ENCODE results near the gene ASIC2. TPM values are rescaled to one million over a fixed set of nuclear protein-coding genes. Genes with fewer than 3 reads are reported as not detected.

The ASIC2 gene
- 1 to 10 TPM in 1 of 3 donors, under 1 TPM in 2; 0.84 to 4.6 (median 0.98) TPM for total RNA-seq
- long read RNA-seq, donor 1, partial matches to known transcripts, result 0 of 1 reads
- long read RNA-seq, donor 1, other reads (novel, unspliced or antisense), result 1 of 1 reads
- long read RNA-seq, donor 2, partial matches to known transcripts, result 0 of 2 reads
- long read RNA-seq, donor 2, other reads (novel, unspliced or antisense), result 2 of 2 reads

DNA sequence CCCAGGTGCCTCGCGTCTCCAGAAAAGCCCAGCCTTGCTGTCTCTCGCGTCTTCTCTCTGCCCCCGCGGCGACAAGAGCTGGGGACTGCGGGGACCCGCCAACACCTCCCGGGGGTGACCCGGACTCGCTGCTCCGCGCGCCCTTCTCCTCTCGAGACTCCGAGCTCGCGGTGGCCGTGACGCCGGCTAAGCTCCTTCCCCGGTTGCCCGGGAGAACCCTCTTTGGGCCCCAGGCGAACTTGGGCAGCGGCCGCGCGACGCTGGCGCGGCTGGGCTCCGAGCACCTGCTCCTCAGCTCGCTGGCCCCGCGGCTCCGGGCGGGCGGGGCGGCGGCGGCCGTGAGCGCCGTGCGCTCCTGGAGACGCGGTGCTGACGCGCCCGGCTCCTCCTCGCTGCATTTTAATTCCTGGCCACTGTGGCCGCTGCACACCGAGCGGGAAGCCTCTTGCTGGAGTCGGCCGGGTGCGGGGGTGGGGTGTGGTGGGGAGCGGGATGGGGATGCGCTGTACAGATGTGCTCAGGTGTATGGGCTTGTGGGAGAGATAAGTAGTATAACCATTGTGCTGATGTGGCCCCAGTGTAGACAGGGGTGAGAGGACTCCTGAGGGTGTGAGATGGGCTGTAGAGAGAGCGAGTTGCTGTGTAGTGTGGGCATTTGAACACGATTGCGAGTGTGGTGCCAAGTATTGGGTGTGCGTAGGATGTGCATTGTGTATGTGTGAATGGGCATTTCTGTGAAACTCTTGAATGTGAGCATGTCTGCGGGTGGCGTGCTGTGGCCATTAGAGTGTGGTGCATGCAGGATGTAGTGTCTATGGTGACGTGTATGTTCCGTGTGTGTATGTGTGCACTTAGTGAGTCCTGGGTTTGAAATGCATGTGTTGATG, at the start of gene ASIC2:
Gene ASIC2 (minus strand): TSS at position 315 of the 887 bp plus-strand sequence.
- peak; percentile 86 for ATAC-seq
- peak; percentile 48 to 72 (median 64) for DNase-seq

DNA sequence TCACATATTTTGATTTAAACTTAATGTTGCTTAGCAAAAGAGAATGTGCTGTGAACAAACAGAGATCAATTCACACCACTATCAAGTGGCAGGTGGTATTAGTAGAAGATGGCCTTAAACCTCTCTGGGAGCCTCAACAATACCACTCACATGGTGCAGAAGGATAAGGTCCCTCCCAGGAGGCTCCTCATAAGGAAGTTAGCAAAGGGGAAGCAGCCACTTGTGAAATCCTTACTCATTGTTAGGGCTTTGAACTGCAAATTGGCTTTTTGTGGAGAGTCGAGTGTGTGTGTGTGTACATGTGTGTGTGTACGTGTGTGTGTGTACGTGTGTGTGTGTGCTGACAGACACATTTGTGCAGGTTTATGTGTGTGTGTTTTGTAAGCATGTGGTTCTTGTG, 48.9 kb upstream of the ASIC2 start:
- no peak for DNase-seq
- no peaks in the 10 kb centered on the region for H3K9me3 ChIP-seq
- H3K4me1 ChIP-seq (ENCODE audit: low read depth), result no peaks in the 10 kb centered on the region

More for the DNA sequence above, at the start of gene ASIC2:
- intact Hi-C loops (cut with DNase I, micrococcal nuclease), result loop anchor here in 1 of 2 donors (10.0 kb wide), 1 partner anchor 232 kb away; no protein-coding TSS in a partner anchor
- H3K4me1 ChIP-seq (ENCODE audit: low read depth), result peaks cover 9% of the 10 kb centered on the region
- H3K36me3 ChIP-seq (ENCODE audit: low read depth), result no peaks in the 10 kb centered on the region
- TF ChIP-seq, protein P1, sequence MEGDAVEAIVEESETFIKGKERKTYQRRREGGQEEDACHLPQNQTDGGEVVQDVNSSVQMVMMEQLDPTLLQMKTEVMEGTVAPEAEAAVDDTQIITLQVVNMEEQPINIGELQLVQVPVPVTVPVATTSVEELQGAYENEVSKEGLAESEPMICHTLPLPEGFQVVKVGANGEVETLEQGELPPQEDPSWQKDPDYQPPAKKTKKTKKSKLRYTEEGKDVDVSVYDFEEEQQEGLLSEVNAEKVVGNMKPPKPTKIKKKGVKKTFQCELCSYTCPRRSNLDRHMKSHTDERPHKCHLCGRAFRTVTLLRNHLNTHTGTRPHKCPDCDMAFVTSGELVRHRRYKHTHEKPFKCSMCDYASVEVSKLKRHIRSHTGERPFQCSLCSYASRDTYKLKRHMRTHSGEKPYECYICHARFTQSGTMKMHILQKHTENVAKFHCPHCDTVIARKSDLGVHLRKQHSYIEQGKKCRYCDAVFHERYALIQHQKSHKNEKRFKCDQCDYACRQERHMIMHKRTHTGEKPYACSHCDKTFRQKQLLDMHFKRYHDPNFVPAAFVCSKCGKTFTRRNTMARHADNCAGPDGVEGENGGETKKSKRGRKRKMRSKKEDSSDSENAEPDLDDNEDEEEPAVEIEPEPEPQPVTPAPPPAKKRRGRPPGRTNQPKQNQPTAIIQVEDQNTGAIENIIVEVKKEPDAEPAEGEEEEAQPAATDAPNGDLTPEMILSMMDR (IDR thresholded peaks at IDR 0.05), result no peak
- H3K4me3 ChIP-seq, result peak within 1 kb of the TSS; percentile 3
- H3K9me3 ChIP-seq, result no peaks in the 10 kb centered on the region

DNA sequence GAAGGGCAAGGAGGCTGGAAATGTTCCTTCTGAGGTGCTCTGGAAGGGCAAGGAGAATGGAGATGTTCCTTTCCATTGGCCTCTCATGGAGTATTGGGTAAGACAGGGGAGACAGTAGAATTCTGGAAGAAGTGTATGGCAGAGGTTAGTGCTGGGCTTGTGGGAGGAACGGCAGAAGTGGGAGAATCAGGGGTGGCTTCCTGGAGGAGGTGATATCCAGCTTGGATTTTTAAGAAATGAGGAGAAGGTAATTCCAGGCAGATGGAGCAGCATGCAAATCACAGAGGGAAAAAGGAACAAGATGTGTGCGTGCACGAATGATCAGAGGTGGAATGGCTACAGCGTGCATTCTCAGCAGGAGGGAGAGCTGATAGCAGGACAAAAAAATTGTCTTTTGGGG, 45.1 kb upstream of the ASIC2 start:
- DNase-seq (no peak), ATAC-seq (no peak)
- no peak overlapping the region for H3K4me3 ChIP-seq
- TF ChIP-seq, protein P1 (IDR thresholded peaks at IDR 0.05), result no peak
- H3K9me3 ChIP-seq, result no peaks in the 10 kb centered on the region
- H3K4me1 ChIP-seq (ENCODE audit: low read depth), result no peaks in the 10 kb centered on the region
- H3K36me3 ChIP-seq (ENCODE audit: low read depth), result no peaks in the 10 kb centered on the region
- intact Hi-C loops (cut with DNase I, micrococcal nuclease), result no loop called here

More for the DNA sequence above, 48.9 kb upstream of the ASIC2 start:
- intact Hi-C loops (cut with DNase I, micrococcal nuclease), result no loop called here
- TF ChIP-seq, protein P1 (IDR thresholded peaks at IDR 0.05), result no peak
- Histone ChIP-seq H3K4me3 (no peak overlapping the region), H3K36me3 (ENCODE audit: low read depth) (no peaks in the 10 kb centered on the region)
- no peak for ATAC-seq

DNA sequence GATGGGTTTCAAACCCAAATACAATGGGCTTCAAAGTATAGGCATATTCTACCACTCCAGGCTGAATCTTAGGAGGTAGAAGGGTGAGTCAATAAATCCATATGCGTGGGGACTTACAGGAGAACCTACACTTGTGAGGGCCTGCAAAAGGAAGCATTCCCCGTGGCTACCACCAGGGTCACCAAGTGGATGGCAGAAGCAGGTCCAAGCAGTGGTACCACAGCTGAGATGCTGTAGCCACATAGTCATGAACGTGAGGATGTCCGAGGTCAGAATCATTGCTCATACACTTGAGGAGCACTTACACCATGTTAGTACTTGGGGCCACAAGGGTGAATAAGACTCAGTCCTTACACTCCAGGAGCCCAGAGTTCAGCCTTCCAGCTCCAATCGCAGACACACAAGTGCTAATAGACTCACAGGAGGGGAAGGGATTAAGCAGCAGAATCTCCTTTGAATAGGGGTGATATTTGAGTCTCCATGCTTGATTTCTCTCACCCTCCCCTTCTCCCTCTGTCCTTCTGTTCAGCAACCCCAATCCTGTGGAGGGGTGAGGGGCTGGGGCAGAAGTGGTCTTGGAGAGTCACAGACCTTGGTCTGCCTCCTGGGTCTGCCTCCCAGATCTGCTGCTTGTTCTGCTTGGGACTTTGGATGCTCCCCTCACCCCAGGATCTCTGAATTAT, 42.5 kb upstream of the ASIC2 start:
- intact Hi-C loops (cut with DNase I, micrococcal nuclease), result no loop called here
- TF ChIP-seq, protein P1 (IDR thresholded peaks at IDR 0.05), result no peak
- Histone ChIP-seq H3K9me3 (no peaks in the 10 kb centered on the region), H3K4me3 (no peak overlapping the region), H3K4me1 (ENCODE audit: low read depth) (no peaks in the 10 kb centered on the region), H3K36me3 (ENCODE audit: low read depth) (no peaks in the 10 kb centered on the region)
- DNase-seq, result no peak
- ATAC-seq, result no peak

DNA sequence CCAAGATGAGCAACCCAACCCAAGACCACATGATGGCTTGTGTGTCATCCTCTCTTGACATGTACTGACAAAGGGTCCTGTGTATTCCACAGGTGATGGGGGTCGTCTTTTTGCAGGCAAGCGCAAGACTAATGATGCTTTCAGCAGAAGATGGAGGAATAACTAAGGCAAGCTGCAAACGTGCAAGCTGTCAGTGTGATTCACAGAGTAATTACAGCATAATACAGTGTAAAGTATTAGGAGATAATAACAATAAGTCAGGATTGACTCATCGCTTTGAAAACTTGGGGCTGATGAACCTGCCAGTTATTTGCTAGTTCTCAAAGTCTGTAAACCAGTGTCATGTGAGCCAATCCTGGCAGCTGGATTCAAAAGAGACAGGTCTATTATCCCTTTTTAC, 41.6 kb upstream of the ASIC2 start:
- TF ChIP-seq, protein P1 (IDR thresholded peaks at IDR 0.05), result no peak
- Histone ChIP-seq H3K36me3 (ENCODE audit: low read depth) (no peaks in the 10 kb centered on the region), H3K9me3 (no peaks in the 10 kb centered on the region), H3K4me1 (ENCODE audit: low read depth) (no peaks in the 10 kb centered on the region), H3K4me3 (no peak overlapping the region)
- DNase-seq (no peak), ATAC-seq (no peak)
- intact Hi-C loops (cut with DNase I, micrococcal nuclease), result no loop called here

Measured in mucosa of descending colon (tissue), 3 donors.